Measurements from ENCODE around the gene CACNA2D2.

Gene CACNA2D2

GRCh38 chr3:50347187-50347813 lies 156.1 kb downstream of the CACNA2D2 start:
- peak; percentile 74 for DNase-seq
- peaks cover 11% of the 10 kb centered on the region for H3K36me3 Mint-ChIP-seq (ENCODE audit: low read depth)
- ATAC-seq: no peak
- H3K4me3 Mint-ChIP-seq: no peak overlapping the region
- H3K27me3 Mint-ChIP-seq: no peaks in the 10 kb centered on the region
- H3K9me3 Mint-ChIP-seq: no peaks in the 10 kb centered on the region
- H3K4me1 Mint-ChIP-seq: peaks cover 48% of the 10 kb centered on the region
- H3K27ac Mint-ChIP-seq: peak overlapping the region; percentile 54

- H3K4me3 Mint-ChIP-seq: peak within 1 kb of the TSS; percentile 65
- peak; percentile 82 for DNase-seq
- no peak within 1 kb of the TSS for H3K27ac Mint-ChIP-seq
- H3K4me1 Mint-ChIP-seq: peaks cover 48% of the 10 kb centered on the region
- peak; percentile 12 for ATAC-seq
- H3K27me3 Mint-ChIP-seq: no peaks in the 10 kb centered on the region
- H3K9me3 Mint-ChIP-seq: no peaks in the 10 kb centered on the region
- peaks cover 9% of the 10 kb centered on the region for H3K36me3 Mint-ChIP-seq (ENCODE audit: low read depth)
These were observed 157.7 kb downstream of the CACNA2D2 start, which contains the start of gene ZMYND10 for GRCh38 chr3:50345586-50346234. ZMYND10 (minus strand) TSS chr3:50345732; CDS start chr3:50345579, 153 bp downstream.

- no peak for ATAC-seq
- no peak for DNase-seq
- H3K9me3 Mint-ChIP-seq: no peaks in the 10 kb centered on the region
- peaks cover 44% of the 10 kb centered on the region for H3K4me1 Mint-ChIP-seq
- H3K27me3 Mint-ChIP-seq: no peaks in the 10 kb centered on the region
- H3K4me3 Mint-ChIP-seq: no peak overlapping the region
- H3K36me3 Mint-ChIP-seq (ENCODE audit: low read depth): peaks cover 8% of the 10 kb centered on the region
- no peak overlapping the region for H3K27ac Mint-ChIP-seq
These were observed 158.4 kb downstream of the CACNA2D2 start for GRCh38 chr3:50345008-50345407.

- Mint-ChIP-seq H3K4me1 (peaks cover 46% of the 10 kb centered on the region), H3K36me3 (ENCODE audit: low read depth) (peaks cover 22% of the 10 kb centered on the region), H3K9me3 (no peaks in the 10 kb centered on the region), H3K27me3 (no peaks in the 10 kb centered on the region), H3K27ac (no peak overlapping the region), H3K4me3 (no peak overlapping the region)
- DNase-seq (no peak), ATAC-seq (no peak)
These were observed 160.4 kb downstream of the CACNA2D2 start for GRCh38 chr3:50342813-50343633.

GRCh38 chr3:50341996-50342650 lies 161.3 kb downstream of the CACNA2D2 start:
- Mint-ChIP-seq H3K27ac (no peak overlapping the region), H3K4me1 (peaks cover 40% of the 10 kb centered on the region), H3K9me3 (no peaks in the 10 kb centered on the region), H3K27me3 (no peaks in the 10 kb centered on the region), H3K4me3 (no peak overlapping the region), H3K36me3 (ENCODE audit: low read depth) (peaks cover 18% of the 10 kb centered on the region)
- DNase-seq (no peak), ATAC-seq (no peak)

GRCh38 chr3:50341537-50341936 lies 161.9 kb downstream of the CACNA2D2 start:
- no peak for ATAC-seq
- no peaks in the 10 kb centered on the region for H3K9me3 Mint-ChIP-seq
- no peak overlapping the region for H3K27ac Mint-ChIP-seq
- peak overlapping the region; percentile 98 for H3K4me3 Mint-ChIP-seq
- peaks cover 20% of the 10 kb centered on the region for H3K36me3 Mint-ChIP-seq (ENCODE audit: low read depth)
- DNase-seq: no peak
- peaks cover 40% of the 10 kb centered on the region for H3K4me1 Mint-ChIP-seq
- no peaks in the 10 kb centered on the region for H3K27me3 Mint-ChIP-seq

GRCh38 chr3:50340448-50341329 lies 162.7 kb downstream of the CACNA2D2 start, which contains the start of gene RASSF1:
RASSF1 (minus strand) TSS chr3:50340836; CDS start chr3:50340805, 31 bp downstream.
- Mint-ChIP-seq H3K4me1 (peaks cover 44% of the 10 kb centered on the region), H3K27ac (peak within 1 kb of the TSS; percentile 98), H3K36me3 (ENCODE audit: low read depth) (peaks cover 29% of the 10 kb centered on the region), H3K9me3 (no peaks in the 10 kb centered on the region), H3K27me3 (no peaks in the 10 kb centered on the region), H3K4me3 (peak within 1 kb of the TSS; percentile 98)
- DNase-seq (peak; percentile 84), ATAC-seq (peak; percentile 51)

GRCh38 chr3:50340147-50340447 lies 163.3 kb downstream of the CACNA2D2 start:
- H3K4me1 Mint-ChIP-seq: peaks cover 47% of the 10 kb centered on the region
- DNase-seq (no peak), ATAC-seq (no peak)
- H3K27me3 Mint-ChIP-seq: no peaks in the 10 kb centered on the region
- peak overlapping the region; percentile 98 for H3K27ac Mint-ChIP-seq
- H3K4me3 Mint-ChIP-seq: peak overlapping the region; percentile 98
- peaks cover 35% of the 10 kb centered on the region for H3K36me3 Mint-ChIP-seq (ENCODE audit: low read depth)
- no peaks in the 10 kb centered on the region for H3K9me3 Mint-ChIP-seq

GRCh38 chr3:50339485-50340146 lies 163.8 kb downstream of the CACNA2D2 start:
- Mint-ChIP-seq H3K36me3 (ENCODE audit: low read depth) (peaks cover 37% of the 10 kb centered on the region), H3K27ac (peak overlapping the region; percentile 98), H3K4me1 (peaks cover 52% of the 10 kb centered on the region), H3K9me3 (no peaks in the 10 kb centered on the region), H3K4me3 (peak overlapping the region; percentile 98), H3K27me3 (no peaks in the 10 kb centered on the region)
- no peak for DNase-seq
- no peak for ATAC-seq

GRCh38 chr3:50338965-50339364 lies 164.5 kb downstream of the CACNA2D2 start:
- H3K27me3 Mint-ChIP-seq: no peaks in the 10 kb centered on the region
- H3K27ac Mint-ChIP-seq: peak overlapping the region; percentile 98
- DNase-seq: no peak
- peaks cover 58% of the 10 kb centered on the region for H3K4me1 Mint-ChIP-seq
- no peak for ATAC-seq
- H3K9me3 Mint-ChIP-seq: no peaks in the 10 kb centered on the region
- H3K36me3 Mint-ChIP-seq (ENCODE audit: low read depth): peaks cover 44% of the 10 kb centered on the region
- peak overlapping the region; percentile 98 for H3K4me3 Mint-ChIP-seq

- Mint-ChIP-seq H3K27me3 (no peaks in the 10 kb centered on the region), H3K27ac (peak overlapping the region; percentile 98), H3K36me3 (ENCODE audit: low read depth) (peaks cover 54% of the 10 kb centered on the region), H3K9me3 (no peaks in the 10 kb centered on the region), H3K4me1 (peaks cover 64% of the 10 kb centered on the region), H3K4me3 (peak overlapping the region; percentile 98)
- DNase-seq: peak; percentile 98
- ATAC-seq: peak; percentile 70
These were observed 166.1 kb downstream of the CACNA2D2 start for GRCh38 chr3:50337175-50337861.

GRCh38 chr3:50336452-50337174 lies 166.8 kb downstream of the CACNA2D2 start:
- H3K4me1 Mint-ChIP-seq: peaks cover 60% of the 10 kb centered on the region
- DNase-seq: no peak
- H3K27ac Mint-ChIP-seq: peak overlapping the region; percentile 98

More at GRCh38 chr3:50336452-50337174, 166.8 kb downstream of the CACNA2D2 start:
- peak overlapping the region; percentile 98 for H3K4me3 Mint-ChIP-seq
- peak; percentile 21 for ATAC-seq
- H3K9me3 Mint-ChIP-seq: no peaks in the 10 kb centered on the region
- H3K36me3 Mint-ChIP-seq (ENCODE audit: low read depth): peaks cover 56% of the 10 kb centered on the region
- H3K27me3 Mint-ChIP-seq: no peaks in the 10 kb centered on the region
